GM12875 (cell line): ENCODE data around the gene AMMECR1L.
"Not testable (repeated sequence)": the region's sequence is repeated elsewhere in the genome, so short reads cannot be mapped to it uniquely, and the experiment has no call there.

ENCODE experiments used
- H3K4me3 ChIP-seq: one replicate; pipeline ENCODE4 v1.5.1; 2011; ENCODE audit warnings: low read depth, low read length, control low read depth
- TF ChIP-seq, protein P1 (sequence below): IDR thresholded peaks from 2 replicates; pipeline ENCODE4 v1.5.1; 2011; ENCODE audit warnings: low read depth, mild to moderate bottlenecking, control low read depth, inconsistent platforms, low read length, moderate library complexity, borderline replicate concordance; ENCODE audit not compliant: insufficient read depth

Gene AMMECR1L

DNA sequence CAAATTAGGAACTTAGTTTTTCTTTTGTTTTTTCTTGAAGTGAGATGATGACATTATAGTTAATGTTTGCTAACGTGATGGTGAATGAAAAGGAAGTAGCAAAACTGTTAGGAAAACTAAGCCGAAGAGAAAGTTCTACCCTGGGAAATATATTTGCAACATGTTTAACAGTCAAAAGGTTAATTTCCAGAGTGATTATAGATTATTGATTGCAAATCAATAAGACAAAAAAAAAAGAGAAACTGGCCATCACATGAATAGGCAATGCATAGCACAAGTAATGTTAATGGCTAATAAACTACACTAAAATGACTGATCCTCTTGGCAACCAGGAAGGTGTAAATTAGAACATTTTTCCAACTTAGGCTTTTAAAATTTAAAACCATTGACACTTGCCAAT is 26.0 kb upstream of the AMMECR1L start:
- H3K4me3 ChIP-seq = no peak overlapping the region
- TF ChIP-seq, protein P1, sequence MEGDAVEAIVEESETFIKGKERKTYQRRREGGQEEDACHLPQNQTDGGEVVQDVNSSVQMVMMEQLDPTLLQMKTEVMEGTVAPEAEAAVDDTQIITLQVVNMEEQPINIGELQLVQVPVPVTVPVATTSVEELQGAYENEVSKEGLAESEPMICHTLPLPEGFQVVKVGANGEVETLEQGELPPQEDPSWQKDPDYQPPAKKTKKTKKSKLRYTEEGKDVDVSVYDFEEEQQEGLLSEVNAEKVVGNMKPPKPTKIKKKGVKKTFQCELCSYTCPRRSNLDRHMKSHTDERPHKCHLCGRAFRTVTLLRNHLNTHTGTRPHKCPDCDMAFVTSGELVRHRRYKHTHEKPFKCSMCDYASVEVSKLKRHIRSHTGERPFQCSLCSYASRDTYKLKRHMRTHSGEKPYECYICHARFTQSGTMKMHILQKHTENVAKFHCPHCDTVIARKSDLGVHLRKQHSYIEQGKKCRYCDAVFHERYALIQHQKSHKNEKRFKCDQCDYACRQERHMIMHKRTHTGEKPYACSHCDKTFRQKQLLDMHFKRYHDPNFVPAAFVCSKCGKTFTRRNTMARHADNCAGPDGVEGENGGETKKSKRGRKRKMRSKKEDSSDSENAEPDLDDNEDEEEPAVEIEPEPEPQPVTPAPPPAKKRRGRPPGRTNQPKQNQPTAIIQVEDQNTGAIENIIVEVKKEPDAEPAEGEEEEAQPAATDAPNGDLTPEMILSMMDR = no peak

- no peak overlapping the region for H3K4me3 ChIP-seq
- TF ChIP-seq, protein P1 = no peak
These were observed 24.7 kb upstream of the AMMECR1L start for GRCh38 chr2:127910415-127910814.

- TF ChIP-seq, protein P1 = no peak
- no peak overlapping the region for H3K4me3 ChIP-seq
These were observed 23.3 kb upstream of the AMMECR1L start for GRCh38 chr2:127909019-127909418.

GRCh38 chr2:127907733-127908400 is 22.1 kb upstream of the AMMECR1L start:
- H3K4me3 ChIP-seq = not testable (repeated sequence)

DNA sequence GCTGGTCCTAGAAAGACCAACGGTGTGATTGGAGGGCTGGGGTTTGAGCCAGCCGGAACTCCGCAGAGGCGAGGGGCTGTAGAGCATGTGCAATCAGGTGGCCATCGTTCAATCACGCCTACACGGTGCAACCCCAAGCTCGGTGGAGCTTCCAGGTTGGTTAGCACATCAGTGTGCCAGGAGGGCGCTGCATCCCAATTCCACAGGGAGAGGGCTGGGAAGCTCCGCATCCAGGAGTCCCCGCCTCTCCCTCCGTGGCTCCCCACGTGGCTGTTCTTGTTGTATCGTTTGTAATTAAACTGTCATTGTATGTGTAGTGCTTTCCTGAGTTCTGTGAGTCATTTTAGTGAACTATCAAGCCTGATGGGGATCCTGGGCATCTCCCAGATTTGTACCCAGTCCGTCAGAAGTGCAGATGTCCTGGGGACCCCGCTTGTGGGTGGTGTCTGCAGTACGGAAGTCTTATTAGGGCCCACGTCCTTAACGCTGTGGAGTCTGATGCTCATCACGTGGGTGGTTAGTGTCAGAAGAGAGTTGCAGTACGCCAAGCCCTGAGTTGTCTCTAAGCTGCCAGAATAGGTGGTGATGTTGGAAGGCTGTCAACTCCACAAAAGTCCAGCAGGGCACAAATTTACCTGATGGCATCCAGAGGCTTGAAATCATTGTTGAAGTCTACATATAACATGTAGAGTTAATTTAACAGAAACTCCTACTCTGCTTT is 20.6 kb upstream of the AMMECR1L start:
- no peak overlapping the region for H3K4me3 ChIP-seq
- TF ChIP-seq, protein P1 = no peak

- no peak overlapping the region for H3K4me3 ChIP-seq
- TF ChIP-seq, protein P1 = no peak
These were observed 15.7 kb upstream of the AMMECR1L start for GRCh38 chr2:127901339-127902056.

DNA sequence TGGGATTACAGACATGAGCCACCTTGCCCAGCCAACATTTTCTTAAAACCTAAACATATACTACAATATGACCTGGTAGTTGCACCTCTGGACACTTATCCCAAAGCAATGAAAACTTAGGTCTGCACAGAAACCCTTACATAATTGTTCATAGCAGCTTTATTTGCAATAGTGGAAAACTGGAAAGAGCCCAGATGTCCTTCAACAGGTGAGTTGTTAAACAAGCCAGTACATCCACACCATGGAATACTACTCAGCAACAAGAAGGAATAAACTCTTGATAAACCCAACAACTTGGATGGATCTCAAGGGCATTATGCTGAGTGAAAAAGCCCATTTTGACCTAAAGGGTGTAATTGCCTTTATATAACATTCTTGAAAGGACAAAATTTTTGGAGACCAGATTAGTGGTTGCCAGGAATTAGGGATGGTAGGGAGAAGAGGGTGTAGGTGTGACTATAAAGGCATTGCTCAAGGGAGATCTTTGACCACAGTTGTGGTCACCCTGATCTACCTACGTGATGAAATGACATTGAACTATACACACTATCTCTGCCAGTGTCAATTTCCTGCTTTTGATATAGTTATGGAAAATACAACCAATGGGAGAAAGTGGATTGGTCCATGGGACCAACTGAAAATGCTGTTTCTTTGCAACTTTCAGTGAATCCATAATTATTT is 11.9 kb upstream of the AMMECR1L start:
- H3K4me3 ChIP-seq = no peak overlapping the region
- TF ChIP-seq, protein P1 = no peak
